HUES64 (cell line): ENCODE measurements around the gene B3GALT5.

Experiments used
- H3K27ac ChIP-seq: 2 replicates; pipeline ENCODE4 v1.7.0; 2013; ENCODE audit warnings: low read depth, low read length, inconsistent platforms
- H3K27me3 ChIP-seq: 2 replicates; pipeline ENCODE4 v1.6.1; 2013; ENCODE audit warnings: mild to moderate bottlenecking, low read length; ENCODE audit not compliant: insufficient read depth
- H3K36me3 ChIP-seq: 2 replicates; pipeline ENCODE4 v1.6.1; 2013; ENCODE audit warnings: mild to moderate bottlenecking, low read length; ENCODE audit not compliant: insufficient read depth
- H3K4me1 ChIP-seq: 2 replicates; pipeline ENCODE4 v1.6.1; 2013; ENCODE audit warnings: mild to moderate bottlenecking, low read length, moderate library complexity; ENCODE audit not compliant: insufficient read depth
- H3K4me3 ChIP-seq: 2 replicates; pipeline ENCODE4 v1.5.1; 2013; ENCODE audit warnings: mild to moderate bottlenecking, low read length, moderate library complexity
- H3K9ac ChIP-seq: 2 replicates; pipeline ENCODE4 v1.6.1; 2013; ENCODE audit warnings: mild to moderate bottlenecking, low read depth, low read length
- H3K9me3 ChIP-seq: 2 replicates; pipeline ENCODE4 v1.6.1; 2013; ENCODE audit warnings: low read depth, low read length; ENCODE audit not compliant: insufficient read depth
- WGBS: fragments of 150-250, 120-280 bp; methylation state at CpG from one replicate; pipeline ENCODE4 v1.1.7; 2013; ENCODE audit warnings: missing lambda C conversion rate; 5-methylcytosine and 5-hydroxymethylcytosine counted together

Gene B3GALT5

DNA sequence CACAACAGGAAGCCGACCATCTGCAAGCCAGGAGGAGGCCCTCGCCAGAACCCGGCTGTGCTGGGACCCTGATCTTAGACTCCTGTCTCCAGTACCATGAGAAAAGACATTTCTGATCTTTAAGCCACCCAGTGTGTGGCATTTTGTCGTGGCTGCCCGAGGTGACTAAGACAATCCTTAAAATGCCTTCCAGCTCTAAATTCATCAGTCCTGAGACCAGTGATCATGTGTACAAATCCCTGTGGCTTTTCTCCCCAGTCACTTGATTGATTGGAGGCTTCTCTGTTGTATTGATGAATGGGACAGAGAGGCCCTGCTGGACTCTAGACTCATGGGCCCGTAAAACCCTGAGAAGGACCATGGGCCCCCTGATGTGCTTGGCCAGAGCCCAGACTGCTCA lies 36.1 kb downstream of the B3GALT5 start:
- no peak overlapping the region for H3K4me3 ChIP-seq
- H3K9ac ChIP-seq, result no peak overlapping the region
- WGBS, result 88% methylated on average over 6 of the region's 6 CpGs
- H3K27ac ChIP-seq, result no peak overlapping the region
- no peaks in the 10 kb centered on the region for H3K9me3 ChIP-seq
- H3K27me3 ChIP-seq, result no peaks in the 10 kb centered on the region
- H3K36me3 ChIP-seq, result peaks cover 49% of the 10 kb centered on the region
- H3K4me1 ChIP-seq, result peaks cover 12% of the 10 kb centered on the region

- H3K27me3 ChIP-seq, result no peaks in the 10 kb centered on the region
- no peak overlapping the region for H3K27ac ChIP-seq
- no peak overlapping the region for H3K4me3 ChIP-seq
- H3K36me3 ChIP-seq, result peaks cover 52% of the 10 kb centered on the region
- H3K9ac ChIP-seq, result no peak overlapping the region
- H3K4me1 ChIP-seq, result peaks cover 6% of the 10 kb centered on the region; the same call in 1 of the 2 replicates
- 92% methylated on average over 5 of the region's 5 CpGs for WGBS
- H3K9me3 ChIP-seq, result no peaks in the 10 kb centered on the region
Observed at GRCh38 chr21:39649526-39649925, 36.8 kb downstream of the B3GALT5 start.

- H3K36me3 ChIP-seq, result peaks cover 60% of the 10 kb centered on the region
- no peak overlapping the region for H3K4me3 ChIP-seq
- no peaks in the 10 kb centered on the region for H3K4me1 ChIP-seq
- H3K27ac ChIP-seq, result no peak overlapping the region
- WGBS, result 95% methylated on average over 12 of the region's 12 CpGs
- no peaks in the 10 kb centered on the region for H3K27me3 ChIP-seq
- H3K9me3 ChIP-seq, result no peaks in the 10 kb centered on the region
- no peak overlapping the region for H3K9ac ChIP-seq
Observed at GRCh38 chr21:39650306-39650705, 37.6 kb downstream of the B3GALT5 start.

DNA sequence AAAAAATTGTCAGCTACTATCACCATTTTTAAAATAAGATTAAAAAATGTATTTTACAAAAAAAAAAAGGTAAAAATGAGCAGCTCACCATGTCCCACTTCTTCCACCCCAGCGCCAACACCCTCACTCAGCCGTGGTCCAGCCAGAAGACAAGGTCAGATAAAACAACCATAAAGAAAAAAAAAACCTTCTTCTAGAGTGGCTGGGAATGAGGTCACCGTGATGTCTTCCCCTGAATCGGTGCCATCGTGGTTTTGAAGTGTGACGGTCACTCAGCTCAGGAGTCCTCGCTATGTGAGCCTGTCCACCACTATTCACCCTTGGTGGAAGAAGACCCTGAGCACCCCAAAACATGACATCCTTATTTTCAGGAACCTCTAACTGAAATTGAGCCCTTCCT lies 38.1 kb downstream of the B3GALT5 start:
- WGBS, result 95% methylated on average over 7 of the region's 7 CpGs
- no peaks in the 10 kb centered on the region for H3K4me1 ChIP-seq
- H3K9ac ChIP-seq, result no peak overlapping the region
- no peak overlapping the region for H3K27ac ChIP-seq
- H3K27me3 ChIP-seq, result no peaks in the 10 kb centered on the region
- H3K4me3 ChIP-seq, result no peak overlapping the region
- no peaks in the 10 kb centered on the region for H3K9me3 ChIP-seq
- H3K36me3 ChIP-seq, result peaks cover 62% of the 10 kb centered on the region

DNA sequence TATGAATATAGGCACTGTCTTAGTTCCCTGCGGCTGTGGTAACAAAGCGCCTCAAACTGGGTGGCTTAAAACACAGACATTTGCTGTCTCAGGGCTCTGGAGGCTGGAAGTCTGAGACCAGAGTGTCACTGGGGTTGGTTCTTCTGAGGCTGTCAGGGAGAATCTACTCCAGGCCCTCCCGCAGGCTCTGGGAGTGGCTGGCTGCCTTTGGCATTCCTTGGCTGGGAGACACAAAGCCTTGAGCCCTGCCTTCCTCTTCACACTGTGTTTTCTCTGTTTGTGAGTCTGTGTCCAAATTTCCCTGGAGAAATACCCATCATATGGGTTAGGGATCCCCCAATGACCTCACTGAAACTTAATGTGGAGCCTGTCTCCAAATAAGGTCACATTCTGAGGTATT lies 38.5 kb downstream of the B3GALT5 start:
- Histone ChIP-seq H3K27ac (no peak overlapping the region), H3K9ac (no peak overlapping the region), H3K4me3 (no peak overlapping the region), H3K9me3 (no peaks in the 10 kb centered on the region), H3K36me3 (peaks cover 62% of the 10 kb centered on the region), H3K27me3 (no peaks in the 10 kb centered on the region), H3K4me1 (no peaks in the 10 kb centered on the region)
- WGBS, result 95% methylated on average over 3 of the region's 3 CpGs

DNA sequence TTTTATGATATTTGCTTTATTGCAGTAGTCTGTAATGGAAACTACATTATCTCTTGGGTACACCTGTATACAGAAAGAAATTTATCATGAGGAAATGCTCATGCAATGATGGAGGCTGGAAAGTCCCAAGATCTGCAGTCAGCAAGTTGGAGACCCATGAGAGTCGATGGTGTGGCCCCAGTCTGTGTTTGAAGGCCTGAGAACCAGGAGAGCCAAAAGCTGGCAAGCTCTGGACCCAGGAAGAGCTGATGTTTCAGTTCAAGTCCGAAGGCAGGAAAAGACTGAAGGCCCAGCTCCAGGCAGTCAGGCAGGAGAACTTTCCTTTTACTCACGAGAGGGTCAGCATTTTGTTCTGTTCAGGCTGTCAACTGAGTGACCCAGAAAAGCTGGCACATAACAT lies 42.2 kb downstream of the B3GALT5 start:
- Histone ChIP-seq H3K27ac (no peak overlapping the region), H3K9me3 (no peaks in the 10 kb centered on the region), H3K36me3 (peaks cover 59% of the 10 kb centered on the region), H3K9ac (no peak overlapping the region), H3K27me3 (no peaks in the 10 kb centered on the region), H3K4me1 (peaks cover under 1% of the 10 kb centered on the region; the same call in 1 of the 2 replicates), H3K4me3 (no peak overlapping the region)
- 90% methylated on average over 3 of the region's 3 CpGs for WGBS

- H3K27ac ChIP-seq, result no peak overlapping the region
- no peaks in the 10 kb centered on the region for H3K27me3 ChIP-seq
- H3K36me3 ChIP-seq, result peaks cover 60% of the 10 kb centered on the region
- no peak overlapping the region for H3K9ac ChIP-seq
- H3K4me1 ChIP-seq, result peaks cover 7% of the 10 kb centered on the region; the same call in 1 of the 2 replicates
- WGBS, result 92% methylated on average over 11 of the region's 11 CpGs
- H3K4me3 ChIP-seq, result no peak overlapping the region
- no peaks in the 10 kb centered on the region for H3K9me3 ChIP-seq
Observed at GRCh38 chr21:39655589-39655988, 42.8 kb downstream of the B3GALT5 start.

DNA sequence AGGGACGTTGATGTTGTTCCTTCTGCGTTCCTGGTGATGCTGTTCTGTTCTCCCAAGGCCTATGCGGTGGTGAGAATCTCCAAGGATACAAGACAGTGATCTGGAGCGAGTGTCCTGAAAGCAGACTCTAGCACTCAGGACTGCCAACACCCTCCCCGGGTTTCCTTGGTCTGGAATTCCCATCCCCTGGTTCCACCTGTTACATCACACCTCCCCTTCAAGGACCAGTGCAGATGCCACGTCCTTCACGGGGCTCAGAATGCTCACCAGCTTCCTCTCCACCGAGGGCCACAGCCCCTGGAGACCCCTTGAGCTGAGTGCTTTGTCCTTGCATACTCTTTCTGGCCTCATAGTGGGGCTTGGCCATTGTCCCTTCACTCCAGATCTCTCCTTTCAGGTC lies 43.5 kb downstream of the B3GALT5 start:
- Histone ChIP-seq H3K27me3 (no peaks in the 10 kb centered on the region), H3K9me3 (no peaks in the 10 kb centered on the region), H3K9ac (no peak overlapping the region), H3K4me3 (no peak overlapping the region), H3K27ac (no peak overlapping the region), H3K4me1 (peaks cover 11% of the 10 kb centered on the region; the same call in 1 of the 2 replicates), H3K36me3 (peaks cover 61% of the 10 kb centered on the region)
- WGBS, result 88% methylated on average over 8 of the region's 8 CpGs

GRCh38 chr21:39657091-39657689 lies 44.5 kb downstream of the B3GALT5 start:
- no peaks in the 10 kb centered on the region for H3K9me3 ChIP-seq
- H3K27me3 ChIP-seq, result no peaks in the 10 kb centered on the region
- no peak overlapping the region for H3K9ac ChIP-seq
- peaks cover 62% of the 10 kb centered on the region for H3K36me3 ChIP-seq
- H3K27ac ChIP-seq, result no peak overlapping the region
- peaks cover 11% of the 10 kb centered on the region; the same call in 1 of the 2 replicates for H3K4me1 ChIP-seq
- WGBS, result 96% methylated on average over 5 of the region's 5 CpGs
- no peak overlapping the region for H3K4me3 ChIP-seq

GRCh38 chr21:39658066-39658465 lies 45.3 kb downstream of the B3GALT5 start:
- Histone ChIP-seq H3K27me3 (no peaks in the 10 kb centered on the region), H3K36me3 (peaks cover 62% of the 10 kb centered on the region), H3K27ac (no peak overlapping the region)

DNA sequence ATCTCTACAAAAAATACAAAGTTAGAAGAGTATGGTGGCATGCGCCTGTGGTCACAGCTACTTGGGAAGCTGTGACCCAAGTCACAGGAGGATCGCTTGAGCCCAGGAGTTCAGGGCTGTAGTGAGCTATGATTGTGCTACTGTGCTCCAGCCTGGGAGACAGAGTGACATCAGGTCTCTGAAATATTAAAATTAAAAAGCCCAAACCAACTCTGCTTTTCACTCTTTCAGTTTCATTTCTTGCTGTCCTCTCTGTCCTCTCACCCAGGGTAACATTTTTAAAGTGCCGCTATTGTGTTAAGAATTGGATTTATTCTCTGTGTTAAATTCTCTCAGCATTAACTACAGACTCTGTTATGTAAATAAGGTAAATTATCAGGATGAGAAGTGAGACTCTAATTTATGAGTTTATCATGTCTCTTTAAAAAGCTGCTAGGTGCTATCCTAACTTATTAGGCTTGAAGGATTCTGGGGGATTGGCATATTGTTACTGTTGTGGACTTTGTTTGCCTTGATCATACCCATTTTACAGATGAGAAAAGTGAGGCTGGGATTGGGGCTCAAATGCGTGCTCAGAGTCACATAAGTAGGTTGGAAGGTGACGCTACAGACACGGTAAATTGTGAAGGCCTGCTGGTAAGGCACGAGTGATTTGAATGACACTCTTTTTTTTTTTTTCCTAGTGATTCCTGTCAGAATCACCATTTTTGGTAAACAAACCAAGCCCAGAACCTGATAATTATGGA lies 46.5 kb downstream of the B3GALT5 start:
- Histone ChIP-seq H3K27me3 (no peaks in the 10 kb centered on the region), H3K4me1 (peaks cover 11% of the 10 kb centered on the region; the same call in 1 of the 2 replicates), H3K27ac (no peak overlapping the region), H3K9ac (no peak overlapping the region), H3K36me3 (peaks cover 56% of the 10 kb centered on the region), H3K4me3 (no peak overlapping the region), H3K9me3 (no peaks in the 10 kb centered on the region)
- 82% methylated on average over 6 of the region's 7 CpGs for WGBS

More at GRCh38 chr21:39658066-39658465, 45.3 kb downstream of the B3GALT5 start:
- no peak overlapping the region for H3K9ac ChIP-seq
- H3K4me1 ChIP-seq, result peaks cover 11% of the 10 kb centered on the region; the same call in 1 of the 2 replicates
- no peaks in the 10 kb centered on the region for H3K9me3 ChIP-seq
- 94% methylated on average over 2 of the region's 2 CpGs for WGBS
- H3K4me3 ChIP-seq, result no peak overlapping the region
